NCI-H187 (cell line): ENCODE results near the gene PEX1.
"Not testable (repeated sequence)": the region's sequence is repeated elsewhere in the genome, so short reads cannot be mapped to it uniquely, and the experiment has no call there.

Experiments
- DNase-seq, 2 experiments: peaks; one replicate each; lab custom pipeline; 2025; lab: John Stamatoyannopoulos, UW

The PEX1 gene

GRCh38 chr7:92504563-92504962 is 23.8 kb downstream of the PEX1 start:
- DNase-seq, result no peak

DNA sequence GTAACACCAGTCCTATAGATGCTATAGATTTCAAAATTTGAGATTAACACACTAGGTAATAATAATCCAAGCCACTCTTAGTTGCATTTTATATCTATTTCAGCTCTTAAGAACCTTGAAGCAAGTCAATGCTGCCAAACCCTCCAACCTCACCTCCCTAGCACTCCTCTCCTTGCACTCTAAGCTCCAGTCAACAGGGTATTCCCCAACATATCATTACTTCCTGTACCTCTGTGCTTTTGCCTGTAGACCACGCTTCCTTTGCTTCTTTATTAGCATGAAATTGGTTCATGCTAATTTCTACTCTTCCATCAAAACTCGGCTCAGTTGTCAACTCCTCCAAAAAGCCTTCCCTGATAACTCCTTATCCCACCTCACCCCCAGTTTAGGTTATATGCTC is 24.6 kb downstream of the PEX1 start:
- no peak for DNase-seq

DNA sequence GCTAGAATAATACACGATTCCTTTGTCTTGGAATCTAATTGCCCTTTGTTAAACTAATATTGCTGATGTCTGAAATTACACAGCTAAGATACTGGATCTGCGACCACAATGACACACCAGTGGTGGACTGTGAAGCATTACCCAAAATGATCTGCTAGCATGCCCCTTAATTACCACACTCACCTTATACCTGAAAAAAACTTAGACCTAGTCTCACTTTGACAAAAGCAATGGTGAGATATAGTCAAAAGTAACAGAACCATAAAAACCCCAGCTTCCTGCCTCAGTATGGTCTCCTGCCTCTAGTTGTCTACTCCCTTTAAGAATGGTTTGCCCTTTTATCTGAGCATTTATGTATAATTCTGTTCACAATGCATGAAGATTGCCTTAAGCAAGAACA is 29.8 kb downstream of the PEX1 start:
- no peak for DNase-seq

DNA sequence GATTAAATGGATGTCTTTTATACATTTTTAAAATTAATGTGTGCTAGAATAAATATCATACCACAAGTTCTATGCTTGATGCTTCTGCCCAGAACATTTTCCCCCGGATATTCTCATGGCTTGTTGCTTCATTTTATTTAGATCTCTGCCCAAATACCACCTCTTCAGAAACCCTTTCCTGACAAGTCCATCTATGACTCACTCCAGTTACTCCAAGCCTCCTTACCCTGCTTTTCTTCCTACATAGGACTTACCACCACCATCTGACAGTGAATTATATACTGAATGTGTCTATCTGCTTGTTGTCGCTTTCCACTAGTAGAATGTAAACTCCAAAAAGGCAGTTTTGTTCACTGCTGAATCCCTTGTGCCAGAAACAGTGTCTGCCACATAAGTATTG is 31.4 kb downstream of the PEX1 start:
- no peak for DNase-seq

- DNase-seq, result no peak
Measured at GRCh38 chr7:92489634-92490033, 38.7 kb downstream of the PEX1 start.

DNA sequence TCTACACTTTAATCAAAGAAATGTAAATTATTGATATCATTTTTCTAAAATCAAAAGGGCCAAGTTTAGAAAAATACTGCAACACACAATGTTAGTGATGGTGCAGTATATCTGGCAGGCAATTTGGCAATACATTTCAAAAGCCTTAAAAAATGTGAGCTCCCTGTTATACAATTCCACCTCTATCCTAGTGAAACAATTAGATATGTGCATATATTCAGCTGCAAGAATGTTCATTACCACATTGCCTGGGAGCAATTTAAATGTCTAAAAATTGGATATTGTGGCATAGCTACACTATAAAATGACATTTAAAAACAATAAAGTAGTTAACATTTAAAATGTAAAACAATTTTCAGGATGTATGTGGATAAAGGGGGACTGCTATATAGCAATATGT is 40.5 kb downstream of the PEX1 start:
- no peak for DNase-seq

GRCh38 chr7:92485974-92486373 is 42.3 kb downstream of the PEX1 start:
- DNase-seq, result no peak

DNA sequence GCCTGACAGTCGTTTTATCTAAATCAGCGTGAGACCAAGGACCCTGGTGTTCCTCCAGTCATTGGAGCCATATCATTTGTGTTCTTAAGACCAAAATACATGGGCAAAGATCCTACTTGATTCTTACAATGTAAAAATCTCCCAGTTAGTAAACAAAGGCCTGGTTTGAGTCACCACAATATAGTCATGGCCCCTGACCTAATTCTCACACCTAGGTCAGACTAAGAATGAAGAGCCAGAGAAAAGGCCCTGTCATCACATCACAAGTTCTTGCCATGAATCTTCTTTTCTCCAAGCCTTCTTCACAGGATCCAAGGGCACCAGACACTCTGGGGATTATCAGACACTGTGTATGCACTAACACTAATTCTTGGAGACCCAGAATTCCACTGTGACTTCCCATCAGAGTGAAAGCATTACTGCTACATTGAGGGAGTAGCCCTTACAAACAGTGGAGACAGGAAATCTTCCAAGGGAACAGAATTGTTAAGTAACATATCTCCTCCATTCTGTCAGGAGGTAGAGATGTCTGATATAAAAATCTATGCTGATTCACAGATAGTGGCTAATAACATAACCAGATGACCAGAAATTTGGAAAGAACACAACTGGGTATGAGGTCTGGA is 42.9 kb downstream of the PEX1 start:
- DNase-seq, result no peak

GRCh38 chr7:92484226-92484625 is 44.1 kb downstream of the PEX1 start:
- not testable (repeated sequence) for DNase-seq

GRCh38 chr7:92483624-92484023 is 44.7 kb downstream of the PEX1 start:
- DNase-seq, result not testable (repeated sequence)

DNA sequence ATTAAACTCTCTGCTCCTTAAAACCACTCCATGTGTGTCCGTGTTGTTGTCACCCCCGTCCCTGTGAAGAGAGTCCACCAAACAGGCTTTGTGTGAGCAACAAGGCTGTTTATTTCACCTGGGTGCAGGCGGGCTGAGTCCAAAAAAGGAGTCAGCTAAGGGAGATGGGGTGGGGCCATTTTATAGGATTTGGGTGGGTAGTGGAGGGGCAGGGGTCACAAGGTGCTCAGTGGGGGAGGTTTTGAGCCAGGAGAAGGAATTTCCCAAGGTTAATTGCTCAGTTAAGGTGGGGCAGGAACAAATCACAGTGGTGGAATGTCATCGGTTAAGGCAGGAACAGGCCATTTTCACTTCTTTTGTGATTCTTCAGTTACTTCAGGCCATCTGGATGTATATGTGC is 49.2 kb downstream of the PEX1 start:
- DNase-seq, result not testable (repeated sequence)

- no peak for DNase-seq
Measured at GRCh38 chr7:92478711-92479110, 49.6 kb downstream of the PEX1 start.

- DNase-seq, result no peak
Measured at GRCh38 chr7:92478095-92478494, 50.2 kb downstream of the PEX1 start.

DNA sequence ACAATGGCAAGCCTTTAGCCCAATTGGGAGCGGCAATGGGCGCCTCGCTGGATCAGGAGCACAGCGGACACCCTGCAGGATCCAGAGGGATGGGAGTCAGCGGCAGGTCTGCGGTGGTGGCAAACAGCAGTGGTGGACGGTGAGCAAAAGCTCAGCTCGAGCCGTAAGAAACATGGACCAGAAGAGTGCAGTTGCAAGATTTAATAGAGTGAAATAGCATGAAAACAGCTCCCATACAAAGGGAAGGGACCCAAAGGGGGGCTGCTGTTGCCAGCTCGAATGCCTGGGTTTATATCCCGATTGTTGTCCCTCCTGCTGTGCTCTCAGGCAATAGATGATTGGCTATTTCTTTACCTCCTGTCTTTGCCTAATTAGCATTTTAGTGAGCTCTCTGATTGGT is 50.6 kb downstream of the PEX1 start, which contains the start of gene ERVW-1:
Gene ERVW-1, minus strand, starts transcription at position 266 of the 400 bp plus-strand sequence. CDS start 7,565 bp downstream, outside the sequence.
- DNase-seq, result not testable (repeated sequence)

DNA sequence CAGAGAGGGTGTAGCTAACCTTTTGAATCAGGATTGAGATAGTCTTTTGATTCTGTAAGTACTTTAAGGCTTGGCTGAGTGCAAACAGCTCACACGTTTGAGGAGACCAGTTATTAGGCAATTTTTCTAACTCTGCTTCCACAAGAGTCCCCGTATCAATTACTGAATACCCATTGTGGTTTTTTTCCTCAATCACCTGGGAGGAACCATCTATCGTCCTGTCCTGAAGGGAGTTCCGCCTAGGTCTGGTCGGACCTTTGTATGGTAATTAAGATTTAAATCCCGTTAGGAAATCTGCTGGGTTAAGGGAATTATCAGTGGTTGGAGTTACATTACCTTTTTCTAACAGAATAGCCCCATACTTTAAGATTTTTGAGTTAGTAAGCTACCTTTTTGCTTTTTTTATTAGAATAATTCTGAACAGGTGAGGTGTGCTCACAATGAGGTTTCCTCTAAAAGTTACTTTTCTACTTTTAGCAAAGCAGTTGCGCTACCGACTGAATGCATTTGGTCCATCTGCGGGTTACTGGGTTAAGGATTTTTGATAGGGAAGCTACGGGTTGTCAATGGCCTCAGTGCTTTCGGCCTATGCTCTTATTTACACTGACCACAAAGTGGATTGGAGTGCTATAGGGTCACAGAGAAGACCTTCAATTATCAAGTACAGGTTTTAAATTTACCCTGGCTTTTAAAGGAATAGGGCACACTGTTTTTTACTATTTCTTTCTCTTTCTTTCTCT is 52.3 kb downstream of the PEX1 start:
- DNase-seq, result not testable (repeated sequence)

GRCh38 chr7:92475261-92475770 is 53.0 kb downstream of the PEX1 start:
- DNase-seq, result not testable (repeated sequence)

DNA sequence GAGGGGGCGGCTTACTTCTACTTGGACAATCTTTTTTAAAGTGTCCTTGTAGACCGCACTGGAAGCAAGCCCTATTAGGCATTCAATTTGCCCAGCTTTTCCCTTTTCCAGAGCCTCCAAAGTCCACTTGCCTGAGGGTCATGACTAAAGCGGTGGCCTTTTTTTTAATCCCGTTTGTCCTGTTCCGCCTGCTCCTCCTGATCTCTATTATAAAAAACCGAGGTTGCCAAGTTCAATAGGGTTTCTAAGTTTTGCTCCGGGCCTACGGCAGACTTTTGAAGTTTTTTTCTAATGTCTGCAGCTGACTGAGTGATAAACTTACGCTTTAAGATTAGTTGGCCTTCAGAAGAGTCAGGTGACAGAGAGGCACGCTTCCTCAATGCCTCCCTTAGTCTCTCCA is 54.3 kb downstream of the PEX1 start:
- DNase-seq, result not testable (repeated sequence)

- DNase-seq, result not testable (repeated sequence)
Measured at GRCh38 chr7:92468589-92468988, 59.7 kb downstream of the PEX1 start.

- DNase-seq, result no peak
Measured at GRCh38 chr7:92466682-92467081, 61.6 kb downstream of the PEX1 start.

DNA sequence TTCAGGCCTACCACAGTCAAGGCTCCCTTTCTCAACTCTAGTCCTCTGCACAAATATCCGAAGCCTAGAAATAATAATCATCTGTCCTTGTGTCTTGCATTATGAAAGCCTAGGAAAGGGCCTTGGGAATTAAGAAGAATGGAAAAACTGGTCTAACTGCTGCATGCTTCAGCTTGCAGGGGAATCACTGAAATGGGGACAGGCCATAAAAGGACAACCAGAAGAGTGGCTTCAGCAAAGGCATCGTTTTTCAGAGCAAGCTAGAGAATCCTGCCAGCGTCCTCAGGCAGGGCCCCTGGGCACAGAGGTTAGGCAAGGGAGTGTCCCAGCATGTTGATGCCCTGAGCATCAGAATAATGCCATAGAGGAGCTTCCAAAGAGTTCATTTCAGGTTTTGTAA is 63.8 kb downstream of the PEX1 start:
- no peak for DNase-seq

DNA sequence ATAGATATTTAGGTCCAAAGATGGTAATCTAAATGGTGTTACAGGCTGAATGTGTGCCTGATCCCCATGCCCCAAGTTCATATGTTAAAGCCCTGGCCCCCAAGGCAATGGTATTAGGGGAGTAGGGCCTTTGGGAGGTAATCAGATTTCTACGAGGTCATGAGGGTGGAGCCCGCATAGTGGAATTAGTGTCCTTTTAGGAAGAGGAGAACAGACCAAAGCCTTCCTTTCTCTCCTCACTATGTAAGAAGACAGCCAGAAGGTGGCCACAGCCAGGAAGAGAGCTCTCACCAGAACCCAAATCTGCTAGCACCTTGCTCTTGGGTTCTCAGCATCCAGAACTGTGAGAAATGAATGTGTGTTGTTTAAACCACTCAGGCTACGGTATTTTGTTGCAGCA is 65.8 kb downstream of the PEX1 start:
- no peak for DNase-seq

DNA sequence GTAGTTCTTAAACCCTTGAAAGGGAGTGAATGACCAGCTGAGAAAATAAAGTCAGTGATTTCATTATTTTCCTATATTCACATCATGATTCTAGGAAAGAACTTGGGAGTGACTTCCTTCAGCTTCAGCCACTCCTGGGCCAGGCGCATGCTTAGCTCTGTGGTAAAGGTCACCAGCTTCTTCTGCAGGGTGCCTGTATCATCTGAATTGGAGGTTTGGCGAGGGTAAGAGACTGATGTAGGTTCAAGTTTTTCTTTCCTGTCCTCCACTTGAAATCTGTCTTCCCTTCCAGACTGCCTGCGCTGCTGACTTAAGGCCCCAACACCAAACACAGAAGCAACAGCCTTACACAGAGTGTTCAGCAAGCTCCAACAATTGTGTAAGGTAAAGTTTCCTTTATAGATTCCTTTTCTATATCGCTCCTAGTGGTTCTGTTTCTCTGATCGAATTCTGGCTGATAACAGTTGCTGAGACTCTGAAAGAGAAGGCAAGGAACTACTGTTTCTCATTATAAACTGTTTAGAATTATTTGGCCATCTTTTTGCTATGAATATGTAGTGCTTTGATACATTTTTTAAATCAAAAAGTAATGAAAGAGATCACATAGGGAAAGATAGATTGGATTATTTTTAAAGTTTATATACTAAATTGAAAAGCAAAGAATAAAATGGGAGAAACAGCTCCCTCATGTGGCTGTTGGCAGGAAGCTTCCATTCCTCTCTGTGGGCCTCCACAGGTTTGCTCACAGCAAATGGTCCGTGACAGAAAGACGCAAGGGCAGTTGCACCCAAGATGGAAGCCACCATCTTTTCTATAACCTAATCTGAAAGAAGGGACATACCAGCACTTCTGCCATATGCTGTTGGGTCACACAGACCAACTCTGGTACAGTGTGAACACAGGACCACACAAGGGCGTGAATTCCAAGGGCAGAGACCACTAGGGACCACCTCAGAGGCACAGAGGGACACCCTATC is 67.0 kb downstream of the PEX1 start:
- DNase-seq, result peak in 1 of 2 experiments; percentile 37
